Measurements from ENCODE around the gene GPANK1. TPM values are rescaled to one million over a fixed set of nuclear protein-coding genes. Genes with fewer than 3 reads are reported as not detected.
A peak's percentile ranks its signal among the peaks of the same experiment; 100 is the strongest.

The GPANK1 gene
- total and polyA plus RNA-seq, 9 of the 15 experiments (the other 6 are each of a cell fraction or from before 2014, with no cell fraction given): 32.2 to 111 (median 46.3) TPM

GRCh38 chr6:31655349-31656237, 9.2 kb downstream of the GPANK1 start, which contains the start of gene APOM (continued):
- TF ChIP-seq MAX (CRISPR knock-in tag; IDR thresholded peaks at IDR 0.05) (0 out of 2 replicates have a peak, but pooled peaks have one; percentile 18), PURB (CRISPR knock-in tag; IDR thresholded peaks at IDR 0.05; ENCODE audit: low read depth) (no peak), HNRNPLL (IDR thresholded peaks at IDR 0.05; ENCODE audit: low read depth, low read length, poor library complexity, severe bottlenecking) (no peak), ZFP36 (IDR thresholded peaks at IDR 0.05; ENCODE audit: low read depth, low read length, partially characterized antibody) (no peak), ZNF253 (CRISPR knock-in tag; conservative IDR thresholded peaks at IDR 0.05) (no peak), ZNF695 (CRISPR knock-in tag; IDR thresholded peaks at IDR 0.05) (0 out of 2 replicates have a peak, but pooled peaks have one; percentile 18), ZBTB33 (CRISPR knock-in tag; IDR thresholded peaks at IDR 0.05) (no peak), TCF15 (CRISPR knock-in tag; IDR thresholded peaks at IDR 0.05) (no peak), FOXM1 (IDR thresholded peaks at IDR 0.05; ENCODE audit: low read depth) (no peak), FOXM1 (CRISPR knock-in tag; IDR thresholded peaks at IDR 0.05; ENCODE audit: low read depth) (no peak), MTA3 (IDR thresholded peaks at IDR 0.05; ENCODE audit: borderline replicate concordance) (no peak), HMG20B (CRISPR knock-in tag; IDR thresholded peaks at IDR 0.05) (0 out of 2 replicates have a peak, but pooled peaks have one; percentile 70), STAT5B (CRISPR knock-in tag; IDR thresholded peaks at IDR 0.05) (no peak), SIN3A (IDR thresholded peaks at IDR 0.05; ENCODE audit: borderline replicate concordance in 2 of 2, control insufficient read depth in 1 of 2, low read depth in 2 of 2, low read length in 2 of 2) (0 out of 4 replicates have a peak, but pooled peaks of 1 of the 2 experiments have one; percentile 28)
